ENCODE results near the gene IL23R.

Gene IL23R

GRCh38 chr1:67308136-67308535 lies 141.9 kb downstream of the IL23R start:
- no peak for DNase-seq
